DOHH2 (cell line): ENCODE data around the gene LMTK2.

Experiments
- CTCF ChIP-seq: fragments of 200-600 bp; sonication (generic); IDR thresholded peaks from one replicate; pipeline ENCODE4 v1.5.1; 2014; ENCODE audit warnings: antibody characterized with exemption, mild to moderate bottlenecking, low read depth, low read length; ENCODE audit not compliant: poor library complexity, severe bottlenecking
- EZH2phosphoT487 ChIP-seq: fragments of 200-600 bp; sonication (generic); IDR thresholded peaks from 2 replicates; pipeline ENCODE4 v1.6.1; 2017; ENCODE audit warnings: borderline replicate concordance, mild to moderate bottlenecking, antibody characterized with exemption, low read length, moderate library complexity, mixed read lengths

- TF ChIP-seq EZH2phosphoT487 (no peak), CTCF (no peak)
Measured at GRCh38 chr7:98213888-98214810, 107.5 kb downstream of the LMTK2 start.
